Mesendoderm (in vitro differentiated cells): Measurements from ENCODE around the gene ASPA.

Experiments used
- DNase-seq: peaks from one replicate; pipeline ENCODE4 v3.0.0; 2013
- H2AK5ac ChIP-seq: 2 replicates; pipeline ENCODE4 v1.6.1; 2013; ENCODE audit warnings: low read length, inconsistent platforms
- H2BK120ac ChIP-seq: 2 replicates; pipeline ENCODE4 v1.6.1; 2013; ENCODE audit warnings: low read depth, mild to moderate bottlenecking, low read length, moderate library complexity, mixed read lengths
- H2BK15ac ChIP-seq: replicated peaks from 2 replicates; pipeline ENCODE4 v1.6.1; 2013; ENCODE audit warnings: low read depth, mild to moderate bottlenecking, moderate library complexity
- H2BK5ac ChIP-seq: 2 replicates; pipeline ENCODE4 v1.6.1; 2013; ENCODE audit warnings: low read length, inconsistent platforms
- H3K18ac ChIP-seq: 2 replicates; pipeline ENCODE4 v1.6.1; 2013; ENCODE audit warnings: mild to moderate bottlenecking, low read length, mixed read lengths
- H3K23ac ChIP-seq: one replicate; pipeline ENCODE4 v1.6.1; 2013; ENCODE audit warnings: low read length
- H3K27ac ChIP-seq: 2 replicates; pipeline ENCODE4 v1.5.1; 2013; ENCODE audit warnings: low read depth, mild to moderate bottlenecking, inconsistent platforms, low read length, moderate library complexity
- H3K27me3 ChIP-seq: 2 replicates; pipeline ENCODE4 v1.6.1; 2013; ENCODE audit warnings: low read length, control low read depth, mild to moderate bottlenecking, inconsistent platforms; ENCODE audit not compliant: insufficient read depth, poor library complexity
- H3K36me3 ChIP-seq: 2 replicates; pipeline ENCODE4 v1.6.1; 2013; ENCODE audit warnings: low read length, inconsistent platforms; ENCODE audit not compliant: control insufficient read depth, insufficient read depth
- H3K4ac ChIP-seq: one replicate; pipeline ENCODE4 v1.6.1; 2013; ENCODE audit warnings: low read depth, mild to moderate bottlenecking, low read length, moderate library complexity
- H3K4me1 ChIP-seq: 2 replicates; pipeline ENCODE4 v1.6.1; 2013; ENCODE audit warnings: low read depth, low read length, inconsistent platforms; ENCODE audit not compliant: control insufficient read depth
- H3K4me2 ChIP-seq: 2 replicates; pipeline ENCODE4 v1.6.1; 2013; ENCODE audit warnings: low read length
- H3K4me3 ChIP-seq: 2 replicates; pipeline ENCODE4 v1.5.1; 2013; ENCODE audit warnings: mild to moderate bottlenecking, low read length
- H3K56ac ChIP-seq: one replicate; pipeline ENCODE4 v1.6.1; 2013; ENCODE audit warnings: low read length
- H3K79me1 ChIP-seq: 2 replicates; pipeline ENCODE4 v1.6.1; 2013; ENCODE audit warnings: low read length, inconsistent platforms
- H3K79me2 ChIP-seq: 2 replicates; pipeline ENCODE4 v1.6.1; 2013; ENCODE audit warnings: mild to moderate bottlenecking, low read length; ENCODE audit not compliant: control insufficient read depth, insufficient read depth
- H3K9ac ChIP-seq: 2 replicates; pipeline ENCODE4 v1.6.1; 2013; ENCODE audit warnings: low read length, inconsistent platforms
- H4K5ac ChIP-seq: one replicate; pipeline ENCODE4 v1.6.1; 2013; ENCODE audit warnings: low read length
- H4K8ac ChIP-seq: one replicate; pipeline ENCODE4 v1.6.1; 2013; ENCODE audit warnings: low read depth, mild to moderate bottlenecking, control low read depth, low read length, moderate library complexity
- whole genome bisulfite sequencing: extraction: QIAGEN DNeasy Blood & Tissue Kit; methylation state at CpG from one replicate; pipeline ENCODE4 v1.1.7; 2013; ENCODE audit warnings: low lambda C conversion rate, missing lambda C conversion rate; ENCODE audit not compliant: insufficient coverage; ENCODE audit errors: extremely low coverage; 5-methylcytosine and 5-hydroxymethylcytosine counted together

Gene ASPA

DNA sequence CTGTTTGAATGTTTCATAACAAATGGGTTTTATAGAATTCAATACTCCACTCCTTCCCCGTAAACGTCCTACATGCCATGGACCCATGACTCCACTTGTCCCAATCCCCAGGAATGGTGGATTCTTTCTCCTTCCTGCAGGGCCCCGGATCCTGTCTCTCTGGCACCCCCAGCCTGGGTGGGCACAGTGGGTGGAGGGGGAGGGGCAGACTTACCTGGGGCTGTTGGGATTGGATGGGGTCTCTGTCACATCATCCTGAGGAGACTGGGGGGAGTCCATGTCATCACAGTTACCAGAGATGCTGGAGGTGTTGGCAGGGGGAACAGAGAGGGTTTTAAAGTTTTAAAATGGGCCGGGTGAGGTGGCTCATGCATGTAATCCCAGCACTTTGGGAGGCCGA, 68.6 kb downstream of the ASPA start:
- no peaks in the 10 kb centered on the region for H3K4me1 ChIP-seq
- H3K4ac ChIP-seq = no peak overlapping the region
- H3K27ac ChIP-seq = no peak overlapping the region
- H3K27me3 ChIP-seq = no peaks in the 10 kb centered on the region
- no peak overlapping the region for H2BK5ac ChIP-seq
- no CpG with 5 or more reads among the region's 5 CpGs for WGBS
- H2BK120ac ChIP-seq = no peak overlapping the region
- H3K9ac ChIP-seq = no peak overlapping the region
- no peak overlapping the region for H3K23ac ChIP-seq
- H3K79me1 ChIP-seq = no peaks in the 10 kb centered on the region
- H3K4me2 ChIP-seq = no peak overlapping the region
- no peaks in the 10 kb centered on the region for H3K36me3 ChIP-seq
- no peak overlapping the region for H3K4me3 ChIP-seq
- no peak overlapping the region for H2BK15ac ChIP-seq
- no peak overlapping the region for H2AK5ac ChIP-seq
- no peak for DNase-seq
- no peak overlapping the region for H4K8ac ChIP-seq
- no peak overlapping the region for H4K5ac ChIP-seq
- no peak overlapping the region for H3K56ac ChIP-seq
- H3K18ac ChIP-seq = no peak overlapping the region
- no peaks in the 10 kb centered on the region for H3K79me2 ChIP-seq

GRCh38 chr17:3545151-3545550, 69.4 kb downstream of the ASPA start:
- Histone ChIP-seq H3K79me2 (no peaks in the 10 kb centered on the region), H3K4ac (no peak overlapping the region), H4K5ac (no peak overlapping the region), H3K4me3 (no peak overlapping the region), H3K23ac (no peak overlapping the region), H3K4me2 (no peak overlapping the region), H3K36me3 (no peaks in the 10 kb centered on the region), H3K27ac (no peak overlapping the region), H4K8ac (no peak overlapping the region), H3K79me1 (no peaks in the 10 kb centered on the region), H2BK5ac (no peak overlapping the region), H3K56ac (no peak overlapping the region), H3K4me1 (no peaks in the 10 kb centered on the region), H2AK5ac (no peak overlapping the region), H2BK15ac (no peak overlapping the region), H3K27me3 (no peaks in the 10 kb centered on the region), H2BK120ac (no peak overlapping the region), H3K18ac (no peak overlapping the region), H3K9ac (no peak overlapping the region)
- no peak for DNase-seq
- no CpG with 5 or more reads among the region's 9 CpGs for WGBS

GRCh38 chr17:3546521-3546920, 70.7 kb downstream of the ASPA start:
- Histone ChIP-seq H3K23ac (no peak overlapping the region), H3K4me3 (no peak overlapping the region), H3K18ac (no peak overlapping the region), H2BK15ac (no peak overlapping the region), H2BK5ac (no peak overlapping the region), H3K79me1 (no peaks in the 10 kb centered on the region), H2AK5ac (no peak overlapping the region), H4K8ac (no peak overlapping the region), H3K79me2 (no peaks in the 10 kb centered on the region), H3K56ac (no peak overlapping the region), H4K5ac (no peak overlapping the region), H3K4me2 (no peak overlapping the region), H3K9ac (no peak overlapping the region), H3K27me3 (no peaks in the 10 kb centered on the region), H3K4me1 (no peaks in the 10 kb centered on the region), H3K36me3 (no peaks in the 10 kb centered on the region), H3K4ac (no peak overlapping the region), H2BK120ac (no peak overlapping the region), H3K27ac (no peak overlapping the region)
- WGBS = no CpG with 5 or more reads among the region's 5 CpGs
- DNase-seq = peak; percentile 72

- Histone ChIP-seq H3K27me3 (no peaks in the 10 kb centered on the region), H2AK5ac (no peak overlapping the region), H3K4me2 (no peak overlapping the region), H3K4me1 (no peaks in the 10 kb centered on the region), H3K9ac (no peak overlapping the region), H2BK15ac (no peak overlapping the region), H3K18ac (no peak overlapping the region), H2BK120ac (no peak overlapping the region), H3K56ac (no peak overlapping the region), H3K27ac (no peak overlapping the region), H3K36me3 (no peaks in the 10 kb centered on the region), H4K5ac (no peak overlapping the region), H3K79me2 (no peaks in the 10 kb centered on the region), H3K23ac (no peak overlapping the region), H2BK5ac (no peak overlapping the region), H4K8ac (no peak overlapping the region), H3K4me3 (no peak overlapping the region), H3K79me1 (no peaks in the 10 kb centered on the region), H3K4ac (no peak overlapping the region)
- no CpG with 5 or more reads among the region's 8 CpGs for WGBS
- DNase-seq = no peak
These were observed 71.2 kb downstream of the ASPA start for GRCh38 chr17:3546997-3547396.

- no peaks in the 10 kb centered on the region for H3K79me1 ChIP-seq
- DNase-seq = no peak
- no peak overlapping the region for H3K4me2 ChIP-seq
- no peak overlapping the region for H2BK5ac ChIP-seq
- no peaks in the 10 kb centered on the region for H3K36me3 ChIP-seq
- no peak overlapping the region for H2AK5ac ChIP-seq
- no peaks in the 10 kb centered on the region for H3K27me3 ChIP-seq
- no peak overlapping the region for H3K4me3 ChIP-seq
- H3K18ac ChIP-seq = no peak overlapping the region
- H3K4me1 ChIP-seq = no peaks in the 10 kb centered on the region
- H3K79me2 ChIP-seq = no peaks in the 10 kb centered on the region
- H4K5ac ChIP-seq = no peak overlapping the region
- H3K56ac ChIP-seq = no peak overlapping the region
- H2BK120ac ChIP-seq = no peak overlapping the region
- H3K23ac ChIP-seq = no peak overlapping the region
- H4K8ac ChIP-seq = no peak overlapping the region
- WGBS = no CpG with 5 or more reads among the region's 11 CpGs
- no peak overlapping the region for H2BK15ac ChIP-seq
- H3K9ac ChIP-seq = no peak overlapping the region
- no peak overlapping the region for H3K4ac ChIP-seq
- H3K27ac ChIP-seq = no peak overlapping the region
These were observed 71.8 kb downstream of the ASPA start for GRCh38 chr17:3547628-3548027.

DNA sequence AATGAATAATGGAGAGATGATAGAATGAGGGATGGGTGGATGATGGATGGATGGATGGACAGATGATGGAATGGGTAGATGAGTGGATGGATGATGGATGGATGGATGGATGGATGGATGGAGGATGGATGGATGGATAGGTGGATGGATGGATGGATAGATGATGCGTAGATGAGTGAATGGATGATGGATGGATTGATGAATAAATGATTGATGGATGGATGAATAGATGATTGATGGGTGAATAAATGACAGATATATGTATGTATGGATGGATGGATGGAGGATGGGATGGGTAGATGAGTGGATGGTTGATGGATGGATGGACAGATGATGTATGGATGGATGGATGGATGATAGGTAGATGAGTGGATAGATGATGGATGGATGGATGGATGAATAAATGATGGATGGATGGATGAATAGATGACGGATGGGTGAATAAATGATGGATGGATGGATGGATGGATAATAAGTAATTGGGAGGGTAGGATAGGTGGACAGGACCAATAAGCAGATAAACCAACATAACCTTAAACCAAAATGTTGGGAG, 73.9 kb downstream of the ASPA start:
- H3K4me2 ChIP-seq = no peak overlapping the region
- no peak for DNase-seq
- no peak overlapping the region for H4K8ac ChIP-seq
- 100% methylated on average over 2 of the region's 2 CpGs for WGBS
- H2AK5ac ChIP-seq = no peak overlapping the region
- no peak overlapping the region for H3K18ac ChIP-seq
- no peaks in the 10 kb centered on the region for H3K4me1 ChIP-seq
- no peak overlapping the region for H2BK120ac ChIP-seq
- H3K9ac ChIP-seq = no peak overlapping the region
- no peaks in the 10 kb centered on the region for H3K79me1 ChIP-seq
- no peak overlapping the region for H3K27ac ChIP-seq
- H3K23ac ChIP-seq = no peak overlapping the region
- no peak overlapping the region for H3K4ac ChIP-seq
- no peak overlapping the region for H3K4me3 ChIP-seq
- no peak overlapping the region for H2BK15ac ChIP-seq
- no peak overlapping the region for H2BK5ac ChIP-seq
- H3K79me2 ChIP-seq = no peaks in the 10 kb centered on the region
- no peaks in the 10 kb centered on the region for H3K36me3 ChIP-seq
- no peak overlapping the region for H3K56ac ChIP-seq
- no peak overlapping the region for H4K5ac ChIP-seq
- no peaks in the 10 kb centered on the region for H3K27me3 ChIP-seq
